Activated B cell treated with CpG ODN at 0.5 μM for 24 hours (primary cell): ENCODE data around the gene TTC7B. TPM values are rescaled to one million over a fixed set of nuclear protein-coding genes. Genes with fewer than 3 reads are reported as not detected.

Experiments used
- ATAC-seq: fragments of 200-7000 bp; cut with Tn5 transposase; one replicate; pipeline ENCODE4 v1.10.0; 2021; ENCODE audit warnings: low read depth, mild to moderate bottlenecking, moderate library complexity
- CTCF ChIA-PET: fragments of 350-600 bp; sonication (Branson Sonifier 250); formaldehyde crosslinking; loops from one replicate; lab custom pipeline; 2021; ENCODE audit warnings: antibody characterized with exemption; lab: Charles Lee
- POLR2A ChIA-PET: fragments of 350-600 bp; sonication (Branson Sonifier 250); formaldehyde crosslinking; loops from one replicate; lab custom pipeline; 2021; ENCODE audit warnings: antibody characterized with exemption; lab: Charles Lee
- DNase-seq: peaks from one replicate; pipeline ENCODE4 v3.0.0; 2022
- H3K27ac Mint-ChIP-seq: one replicate; pipeline ENCODE4 v1.8.0; 2020; ENCODE audit warnings: mixed read lengths
- H3K27me3 Mint-ChIP-seq: one replicate; pipeline ENCODE4 v1.8.0; 2021; ENCODE audit warnings: mixed read lengths
- H3K36me3 Mint-ChIP-seq: one replicate; pipeline ENCODE4 v1.8.0; 2021; ENCODE audit warnings: low read depth, mixed read lengths
- H3K4me1 Mint-ChIP-seq: one replicate; pipeline ENCODE4 v1.8.0; 2021; ENCODE audit warnings: mixed read lengths
- H3K4me3 Mint-ChIP-seq: one replicate; pipeline ENCODE4 v1.8.0; 2020; ENCODE audit warnings: mild to moderate bottlenecking, mixed read lengths
- H3K9me3 Mint-ChIP-seq: one replicate; pipeline ENCODE4 v1.8.0; 2020; ENCODE audit warnings: mixed read lengths
- CTCF ChIP-seq: fragments of 200-600 bp; IDR thresholded peaks from one replicate; pipeline ENCODE4 v1.8.0; 2022; ENCODE audit warnings: antibody characterized with exemption, mild to moderate bottlenecking
- intact Hi-C: fragments of 100-400 bp; cut with micrococcal nuclease; formaldehyde crosslinking; loops from one replicate; pipeline ENCODE4 v1.15.1; 2024
- total RNA-seq: library from RNA; stranded (reverse); gene quantifications from 2 replicates; pipeline ENCODE4 v1.2.3, GENCODE V29; 2022

The TTC7B gene
- total RNA-seq, 1 donor from 2014 or later: 1.9 TPM

GRCh38 chr14:90641615-90642243 lies 174.5 kb downstream of the TTC7B start:
- Mint-ChIP-seq H3K27ac (no peak overlapping the region), H3K27me3 (no peaks in the 10 kb centered on the region), H3K36me3 (no peaks in the 10 kb centered on the region), H3K9me3 (no peaks in the 10 kb centered on the region), H3K4me3 (no peak overlapping the region), H3K4me1 (no peaks in the 10 kb centered on the region)
- no peak for ATAC-seq
- ChIA-PET CTCF (no interaction called here), POLR2A (no interaction called here)
- intact Hi-C loops: no loop called here
- TF ChIP-seq CTCF: no peak
- no peak for DNase-seq

- intact Hi-C loops: no loop called here
- H3K4me3 Mint-ChIP-seq: no peak overlapping the region
- H3K27ac Mint-ChIP-seq: no peak overlapping the region
- ATAC-seq: no peak
- CTCF ChIA-PET: no interaction called here
- no peak for DNase-seq
- H3K27me3 Mint-ChIP-seq: no peaks in the 10 kb centered on the region
- no peaks in the 10 kb centered on the region for H3K36me3 Mint-ChIP-seq
- H3K4me1 Mint-ChIP-seq: no peaks in the 10 kb centered on the region
- no peak for TF ChIP-seq CTCF
- POLR2A ChIA-PET: no interaction called here
- H3K9me3 Mint-ChIP-seq: no peaks in the 10 kb centered on the region
These were observed 175.1 kb downstream of the TTC7B start for GRCh38 chr14:90641168-90641567.

GRCh38 chr14:90639641-90640040 lies 176.6 kb downstream of the TTC7B start:
- no peak overlapping the region for H3K27ac Mint-ChIP-seq
- H3K4me1 Mint-ChIP-seq: no peaks in the 10 kb centered on the region
- no peaks in the 10 kb centered on the region for H3K36me3 Mint-ChIP-seq
- no peak overlapping the region for H3K4me3 Mint-ChIP-seq
- ChIA-PET POLR2A (no interaction called here), CTCF (no interaction called here)
- TF ChIP-seq CTCF: no peak
- H3K27me3 Mint-ChIP-seq: no peaks in the 10 kb centered on the region
- intact Hi-C loops: no loop called here
- ATAC-seq (no peak), DNase-seq (no peak)
- H3K9me3 Mint-ChIP-seq: no peaks in the 10 kb centered on the region

GRCh38 chr14:90632871-90633270 lies 183.4 kb downstream of the TTC7B start:
- TF ChIP-seq CTCF: no peak
- ChIA-PET POLR2A (no interaction called here), CTCF (no interaction called here)
- H3K4me3 Mint-ChIP-seq: no peak overlapping the region
- intact Hi-C loops: no loop called here
- peaks cover 14% of the 10 kb centered on the region for H3K4me1 Mint-ChIP-seq
- peaks cover 7% of the 10 kb centered on the region for H3K27me3 Mint-ChIP-seq
- ATAC-seq (no peak), DNase-seq (no peak)
- H3K9me3 Mint-ChIP-seq: no peaks in the 10 kb centered on the region
- H3K27ac Mint-ChIP-seq: no peak overlapping the region
- no peaks in the 10 kb centered on the region for H3K36me3 Mint-ChIP-seq

GRCh38 chr14:90632451-90632850 lies 183.8 kb downstream of the TTC7B start:
- Mint-ChIP-seq H3K27me3 (peaks cover 7% of the 10 kb centered on the region), H3K9me3 (no peaks in the 10 kb centered on the region), H3K4me3 (no peak overlapping the region), H3K4me1 (peaks cover 14% of the 10 kb centered on the region), H3K27ac (no peak overlapping the region), H3K36me3 (no peaks in the 10 kb centered on the region)
- TF ChIP-seq CTCF: no peak
- intact Hi-C loops: no loop called here
- DNase-seq (no peak), ATAC-seq (no peak)
- CTCF ChIA-PET: no interaction called here
- POLR2A ChIA-PET: no interaction called here
